K562 (cell line): ENCODE data around the gene SLC17A9. TPM values are rescaled to one million over a fixed set of nuclear protein-coding genes. Genes with fewer than 3 reads are reported as not detected.

Source experiments
- ARID2 ChIP-seq: fragments of 450-650 bp; IDR thresholded peaks from 2 replicates; pipeline ENCODE4 v1.6.1; 2017; ENCODE audit warnings: antibody characterized with exemption, mild to moderate bottlenecking
- MAFF ChIP-seq: IDR thresholded peaks from 2 replicates; pipeline ENCODE4 v1.6.1; 2012; ENCODE audit warnings: low read length, improper control_type of control experiment
- MAZ ChIP-seq, 2 experiments: fragments of 450-650 bp in 1 of 2; sonication (generic) in 1 of 2; formaldehyde crosslinking; IDR thresholded peaks in 1 of 2; conservative IDR thresholded peaks in 1 of 2; 2 replicates each; pipeline versions ENCODE4 v1.4.0 to v1.5.0; 2020; ENCODE audit warnings: mild to moderate bottlenecking in 1 of 2, missing genetic modification reagents in 1 of 2
- NFE2 ChIP-seq: IDR thresholded peaks from 2 replicates; pipeline ENCODE4 v1.6.1; 2014; ENCODE audit warnings: antibody characterized with exemption, low read depth
- U2AF2 ChIP-seq: fragments of 200-400 bp; formaldehyde crosslinking; optimal IDR thresholded peaks from 2 replicates; pipeline ENCODE3; 2017; ENCODE audit warnings: low read depth, mild to moderate bottlenecking, low read length
- ZFPM2 ChIP-seq: fragments of 250-450 bp; sonication (Bioruptor Pico); IDR thresholded peaks from 2 replicates; pipeline ENCODE4 v1.5.1; 2022; ENCODE audit warnings: mild to moderate bottlenecking
- ZNF140 ChIP-seq: fragments of 250-450 bp; sonication (Bioruptor Pico); IDR thresholded peaks from 2 replicates; pipeline ENCODE4 v1.8.0; 2021; ENCODE audit warnings: moderate library complexity, mild to moderate bottlenecking, inconsistent platforms
- ZNF239 ChIP-seq: fragments of 250-450 bp; sonication (Bioruptor Pico); IDR thresholded peaks from 2 replicates; pipeline ENCODE4 v1.4.0; 2020; ENCODE audit warnings: mild to moderate bottlenecking
- ZNF3 ChIP-seq: fragments of 250-450 bp; sonication (Bioruptor Pico); IDR thresholded peaks from 2 replicates; pipeline ENCODE4 v1.5.0; 2021; ENCODE audit warnings: mild to moderate bottlenecking, moderate library complexity
- ZNF830 ChIP-seq: fragments of 250-450 bp; sonication (Bioruptor Pico); IDR thresholded peaks from 2 replicates; pipeline ENCODE4 v1.5.0; 2021; ENCODE audit warnings: mild to moderate bottlenecking
- polyA plus RNA-seq, 8 experiments: library from polyadenylated mRNA; depleted of rRNA in 4 of 8; stranded (reverse) in 5 of 8; unstranded in 3 of 8; fragments of >200 nt; fragmentation: Nextera tagmentation in 2 of 8; fragmentation: Illumina TruSeq in 1 of 8; extraction: Ambion mirVana in 2 of 8; extraction: Trizol in 1 of 8; gene quantifications; 2 replicates each; pipeline versions ENCODE4 v1.2.1 to v1.2.3, GENCODE V29; 2011 to 2014; ENCODE audit warnings: inconsistent platforms in 1 of 8, missing spikeins in 1 of 8
- total RNA-seq, 7 experiments: library from RNA; depleted of rRNA in 6 of 7; stranded (reverse); fragments of >200 nt in 6 of 7; fragmentation: Illumina TruSeq in 2 of 7; extraction: Trizol in 2 of 7; gene quantifications; 2 replicates each; pipeline versions ENCODE4 v1.2.1 to v1.2.3, GENCODE V29; 2011 to 2021; ENCODE audit warnings: low replicate concordance in 1 of 7
- TF ChIP-seq, protein P1 (sequence below): fragments of 450-650 bp; IDR thresholded peaks from 2 replicates; pipeline ENCODE4 v1.6.1; 2016; ENCODE audit warnings: mild to moderate bottlenecking, moderate library complexity
- TF ChIP-seq, protein P2 (sequence below): fragments of 250-450 bp; sonication (Bioruptor Pico); IDR thresholded peaks from 2 replicates; pipeline ENCODE4 v1.4.0; 2020; ENCODE audit warnings: mild to moderate bottlenecking

The SLC17A9 gene
- total and polyA plus RNA-seq, 9 of the 15 experiments (the other 6 are each of a cell fraction or from before 2014, with no cell fraction given) = 0.04 to 0.31 TPM; not detected in 7

DNA sequence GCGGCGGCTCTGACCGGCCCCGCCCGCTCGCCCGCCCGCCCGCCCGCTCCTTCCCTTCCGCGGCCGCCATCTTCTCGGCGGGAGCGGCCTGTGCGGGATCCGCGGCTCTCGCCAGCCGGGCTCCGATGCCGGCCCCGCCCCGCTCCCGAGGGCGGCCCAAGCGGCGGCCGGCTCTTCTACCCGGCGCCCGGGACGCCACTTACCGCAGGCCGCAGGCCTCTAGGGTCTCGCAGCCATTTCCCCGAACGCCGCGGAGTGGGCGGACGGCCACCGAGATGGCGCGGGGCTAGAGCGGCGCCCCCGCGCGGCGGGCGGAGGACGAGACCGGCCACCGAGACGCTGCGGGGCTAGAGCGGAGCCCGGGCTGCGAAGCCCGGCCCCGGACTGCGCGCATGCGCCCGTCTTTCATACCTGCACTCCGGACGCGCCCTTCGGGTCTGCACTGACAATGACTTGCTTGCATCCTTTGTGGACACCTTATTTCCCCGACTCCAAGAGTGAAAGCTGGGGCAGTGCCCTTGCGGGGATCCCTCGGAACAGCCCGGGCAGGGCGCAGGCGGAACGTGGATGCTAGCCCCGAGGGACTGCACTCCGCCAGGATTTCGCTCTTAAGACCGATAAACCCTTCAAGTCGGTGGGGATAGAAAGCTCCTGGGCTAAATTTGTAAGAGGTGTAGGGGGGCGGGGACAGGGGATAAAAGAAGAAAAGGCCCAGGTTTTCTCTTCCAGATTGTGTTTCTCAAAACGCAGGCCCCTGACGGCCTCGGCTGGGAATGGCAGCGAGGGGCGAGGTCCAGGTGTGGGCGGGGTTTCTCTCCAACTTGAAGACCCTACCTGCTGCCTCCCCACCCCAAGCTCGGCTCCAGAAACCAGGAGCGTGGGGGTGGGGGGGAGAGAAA lies 26.0 kb upstream of the SLC17A9 start, which contains the start of gene DIDO1 (continued):
- TF ChIP-seq, protein P1, sequence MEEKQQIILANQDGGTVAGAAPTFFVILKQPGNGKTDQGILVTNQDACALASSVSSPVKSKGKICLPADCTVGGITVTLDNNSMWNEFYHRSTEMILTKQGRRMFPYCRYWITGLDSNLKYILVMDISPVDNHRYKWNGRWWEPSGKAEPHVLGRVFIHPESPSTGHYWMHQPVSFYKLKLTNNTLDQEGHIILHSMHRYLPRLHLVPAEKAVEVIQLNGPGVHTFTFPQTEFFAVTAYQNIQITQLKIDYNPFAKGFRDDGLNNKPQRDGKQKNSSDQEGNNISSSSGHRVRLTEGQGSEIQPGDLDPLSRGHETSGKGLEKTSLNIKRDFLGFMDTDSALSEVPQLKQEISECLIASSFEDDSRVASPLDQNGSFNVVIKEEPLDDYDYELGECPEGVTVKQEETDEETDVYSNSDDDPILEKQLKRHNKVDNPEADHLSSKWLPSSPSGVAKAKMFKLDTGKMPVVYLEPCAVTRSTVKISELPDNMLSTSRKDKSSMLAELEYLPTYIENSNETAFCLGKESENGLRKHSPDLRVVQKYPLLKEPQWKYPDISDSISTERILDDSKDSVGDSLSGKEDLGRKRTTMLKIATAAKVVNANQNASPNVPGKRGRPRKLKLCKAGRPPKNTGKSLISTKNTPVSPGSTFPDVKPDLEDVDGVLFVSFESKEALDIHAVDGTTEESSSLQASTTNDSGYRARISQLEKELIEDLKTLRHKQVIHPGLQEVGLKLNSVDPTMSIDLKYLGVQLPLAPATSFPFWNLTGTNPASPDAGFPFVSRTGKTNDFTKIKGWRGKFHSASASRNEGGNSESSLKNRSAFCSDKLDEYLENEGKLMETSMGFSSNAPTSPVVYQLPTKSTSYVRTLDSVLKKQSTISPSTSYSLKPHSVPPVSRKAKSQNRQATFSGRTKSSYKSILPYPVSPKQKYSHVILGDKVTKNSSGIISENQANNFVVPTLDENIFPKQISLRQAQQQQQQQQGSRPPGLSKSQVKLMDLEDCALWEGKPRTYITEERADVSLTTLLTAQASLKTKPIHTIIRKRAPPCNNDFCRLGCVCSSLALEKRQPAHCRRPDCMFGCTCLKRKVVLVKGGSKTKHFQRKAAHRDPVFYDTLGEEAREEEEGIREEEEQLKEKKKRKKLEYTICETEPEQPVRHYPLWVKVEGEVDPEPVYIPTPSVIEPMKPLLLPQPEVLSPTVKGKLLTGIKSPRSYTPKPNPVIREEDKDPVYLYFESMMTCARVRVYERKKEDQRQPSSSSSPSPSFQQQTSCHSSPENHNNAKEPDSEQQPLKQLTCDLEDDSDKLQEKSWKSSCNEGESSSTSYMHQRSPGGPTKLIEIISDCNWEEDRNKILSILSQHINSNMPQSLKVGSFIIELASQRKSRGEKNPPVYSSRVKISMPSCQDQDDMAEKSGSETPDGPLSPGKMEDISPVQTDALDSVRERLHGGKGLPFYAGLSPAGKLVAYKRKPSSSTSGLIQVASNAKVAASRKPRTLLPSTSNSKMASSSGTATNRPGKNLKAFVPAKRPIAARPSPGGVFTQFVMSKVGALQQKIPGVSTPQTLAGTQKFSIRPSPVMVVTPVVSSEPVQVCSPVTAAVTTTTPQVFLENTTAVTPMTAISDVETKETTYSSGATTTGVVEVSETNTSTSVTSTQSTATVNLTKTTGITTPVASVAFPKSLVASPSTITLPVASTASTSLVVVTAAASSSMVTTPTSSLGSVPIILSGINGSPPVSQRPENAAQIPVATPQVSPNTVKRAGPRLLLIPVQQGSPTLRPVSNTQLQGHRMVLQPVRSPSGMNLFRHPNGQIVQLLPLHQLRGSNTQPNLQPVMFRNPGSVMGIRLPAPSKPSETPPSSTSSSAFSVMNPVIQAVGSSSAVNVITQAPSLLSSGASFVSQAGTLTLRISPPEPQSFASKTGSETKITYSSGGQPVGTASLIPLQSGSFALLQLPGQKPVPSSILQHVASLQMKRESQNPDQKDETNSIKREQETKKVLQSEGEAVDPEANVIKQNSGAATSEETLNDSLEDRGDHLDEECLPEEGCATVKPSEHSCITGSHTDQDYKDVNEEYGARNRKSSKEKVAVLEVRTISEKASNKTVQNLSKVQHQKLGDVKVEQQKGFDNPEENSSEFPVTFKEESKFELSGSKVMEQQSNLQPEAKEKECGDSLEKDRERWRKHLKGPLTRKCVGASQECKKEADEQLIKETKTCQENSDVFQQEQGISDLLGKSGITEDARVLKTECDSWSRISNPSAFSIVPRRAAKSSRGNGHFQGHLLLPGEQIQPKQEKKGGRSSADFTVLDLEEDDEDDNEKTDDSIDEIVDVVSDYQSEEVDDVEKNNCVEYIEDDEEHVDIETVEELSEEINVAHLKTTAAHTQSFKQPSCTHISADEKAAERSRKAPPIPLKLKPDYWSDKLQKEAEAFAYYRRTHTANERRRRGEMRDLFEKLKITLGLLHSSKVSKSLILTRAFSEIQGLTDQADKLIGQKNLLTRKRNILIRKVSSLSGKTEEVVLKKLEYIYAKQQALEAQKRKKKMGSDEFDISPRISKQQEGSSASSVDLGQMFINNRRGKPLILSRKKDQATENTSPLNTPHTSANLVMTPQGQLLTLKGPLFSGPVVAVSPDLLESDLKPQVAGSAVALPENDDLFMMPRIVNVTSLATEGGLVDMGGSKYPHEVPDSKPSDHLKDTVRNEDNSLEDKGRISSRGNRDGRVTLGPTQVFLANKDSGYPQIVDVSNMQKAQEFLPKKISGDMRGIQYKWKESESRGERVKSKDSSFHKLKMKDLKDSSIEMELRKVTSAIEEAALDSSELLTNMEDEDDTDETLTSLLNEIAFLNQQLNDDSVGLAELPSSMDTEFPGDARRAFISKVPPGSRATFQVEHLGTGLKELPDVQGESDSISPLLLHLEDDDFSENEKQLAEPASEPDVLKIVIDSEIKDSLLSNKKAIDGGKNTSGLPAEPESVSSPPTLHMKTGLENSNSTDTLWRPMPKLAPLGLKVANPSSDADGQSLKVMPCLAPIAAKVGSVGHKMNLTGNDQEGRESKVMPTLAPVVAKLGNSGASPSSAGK = no peak
- TF ChIP-seq ZNF140 (CRISPR knock-in tag) (no peak), ZFPM2 (no peak), MAFF (no peak), ZNF3 (CRISPR knock-in tag) (no peak), MAZ (CRISPR knock-in tag; conservative IDR thresholded peaks at IDR 0.05 in 1 of 2, IDR thresholded peaks at IDR 0.05 in 1 of 2) (peak; percentile 65 to 92), ARID2 (no peak), ZNF830 (no peak), NFE2 (no peak), ZNF239 (CRISPR knock-in tag) (no peak), U2AF2 (no peak)
- TF ChIP-seq, protein P2, sequence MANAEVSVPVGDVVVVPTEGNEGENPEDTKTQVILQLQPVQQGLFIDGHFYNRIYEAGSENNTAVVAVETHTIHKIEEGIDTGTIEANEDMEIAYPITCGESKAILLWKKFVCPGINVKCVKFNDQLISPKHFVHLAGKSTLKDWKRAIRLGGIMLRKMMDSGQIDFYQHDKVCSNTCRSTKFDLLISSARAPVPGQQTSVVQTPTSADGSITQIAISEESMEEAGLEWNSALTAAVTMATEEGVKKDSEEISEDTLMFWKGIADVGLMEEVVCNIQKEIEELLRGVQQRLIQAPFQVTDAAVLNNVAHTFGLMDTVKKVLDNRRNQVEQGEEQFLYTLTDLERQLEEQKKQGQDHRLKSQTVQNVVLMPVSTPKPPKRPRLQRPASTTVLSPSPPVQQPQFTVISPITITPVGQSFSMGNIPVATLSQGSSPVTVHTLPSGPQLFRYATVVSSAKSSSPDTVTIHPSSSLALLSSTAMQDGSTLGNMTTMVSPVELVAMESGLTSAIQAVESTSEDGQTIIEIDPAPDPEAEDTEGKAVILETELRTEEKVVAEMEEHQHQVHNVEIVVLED (CRISPR knock-in tag) = peak; percentile 44
